Astrocyte (in vitro differentiated cells and primary cell): ENCODE data around the gene S100P. TPM values are rescaled to one million over a fixed set of nuclear protein-coding genes. Genes with fewer than 3 reads are reported as not detected.

Source experiments
- DNase-seq: peaks from one replicate; pipeline ENCODE4 v3.0.0-alpha.2; 2010; ENCODE audit warnings: low read depth
- FAIRE-seq: peaks from 2 replicates; lab custom pipeline; 2011; peaks lifted over from hg19 to GRCh38; lab: Jason Lieb, UNC
- H2AFZ ChIP-seq: 2 replicates; pipeline ENCODE4 v1.6.0; 2012; ENCODE audit warnings: low read depth, low read length, inconsistent platforms
- H3K27ac ChIP-seq: 2 replicates; pipeline ENCODE4 v1.5.1; 2011; ENCODE audit warnings: low read depth, low read length, inconsistent platforms
- H3K27me3 ChIP-seq: 2 replicates; pipeline ENCODE4 v1.6.0; 2011; ENCODE audit warnings: low read length, inconsistent platforms; ENCODE audit not compliant: insufficient read depth
- H3K36me3 ChIP-seq: 2 replicates; pipeline ENCODE4 v1.5.1; 2011; ENCODE audit warnings: low read length, inconsistent platforms; ENCODE audit not compliant: insufficient read depth
- H3K4me1 ChIP-seq: 2 replicates; pipeline ENCODE4 v1.5.1; 2011; ENCODE audit warnings: low read length, inconsistent platforms; ENCODE audit not compliant: insufficient read depth
- H3K4me2 ChIP-seq: 2 replicates; pipeline ENCODE4 v1.6.0; 2012; ENCODE audit warnings: low read length, inconsistent platforms
- H3K4me3 ChIP-seq: 2 replicates; pipeline ENCODE4 v1.5.1; 2011; ENCODE audit warnings: low read depth, mild to moderate bottlenecking, low read length, inconsistent platforms; ENCODE audit not compliant: insufficient read depth
- H3K79me2 ChIP-seq: 2 replicates; pipeline ENCODE4 v1.6.0; 2012; ENCODE audit warnings: mild to moderate bottlenecking, low read length, inconsistent platforms; ENCODE audit not compliant: insufficient read depth
- H3K9ac ChIP-seq: 2 replicates; pipeline ENCODE4 v1.6.0; 2012; ENCODE audit warnings: mild to moderate bottlenecking, low read length, inconsistent platforms
- H3K9me3 ChIP-seq: 2 replicates; pipeline ENCODE4 v1.5.1; 2012; ENCODE audit warnings: low read depth, mild to moderate bottlenecking, low read length, inconsistent platforms; ENCODE audit not compliant: insufficient read depth
- H4K20me1 ChIP-seq: 2 replicates; pipeline ENCODE4 v1.6.0; 2012; ENCODE audit warnings: low read length, inconsistent platforms; ENCODE audit not compliant: insufficient read depth
- H3K27ac Mint-ChIP-seq: one replicate; pipeline ENCODE4 v1.8.0; 2021; ENCODE audit warnings: mild to moderate bottlenecking, mixed read lengths; ENCODE audit not compliant: unreplicated experiment
- H3K27me3 Mint-ChIP-seq: one replicate; pipeline ENCODE4 v1.8.0; 2021; ENCODE audit warnings: low read depth, mixed read lengths; ENCODE audit not compliant: unreplicated experiment
- H3K36me3 Mint-ChIP-seq: one replicate; pipeline ENCODE4 v1.8.0; 2021; ENCODE audit warnings: low read depth, mixed read lengths; ENCODE audit not compliant: unreplicated experiment
- H3K4me1 Mint-ChIP-seq: one replicate; pipeline ENCODE4 v1.8.0; 2021; ENCODE audit warnings: low read depth, mixed read lengths; ENCODE audit not compliant: unreplicated experiment
- H3K4me3 Mint-ChIP-seq: one replicate; pipeline ENCODE4 v1.8.0; 2021; ENCODE audit warnings: mild to moderate bottlenecking, moderate library complexity, mixed read lengths; ENCODE audit not compliant: unreplicated experiment
- H3K9me3 Mint-ChIP-seq: one replicate; pipeline ENCODE4 v1.8.0; 2021; ENCODE audit warnings: mild to moderate bottlenecking, mixed read lengths; ENCODE audit not compliant: unreplicated experiment
- CTCF ChIP-seq: IDR thresholded peaks from 2 replicates; pipeline ENCODE4 v1.5.1; 2011; ENCODE audit warnings: low read depth, mild to moderate bottlenecking, inconsistent platforms, low read length, moderate library complexity; ENCODE audit not compliant: insufficient read depth
- EZH2 ChIP-seq: IDR thresholded peaks from 2 replicates; pipeline ENCODE4 v1.6.1; 2012; ENCODE audit warnings: mild to moderate bottlenecking, low read length, inconsistent platforms; ENCODE audit not compliant: insufficient read depth
- total RNA-seq: library from RNA; stranded (reverse); gene quantifications from 2 replicates; pipeline ENCODE4 v1.2.1, GENCODE V29; 2021

Gene S100P
- total RNA-seq, 1 donor from 2014 or later, result not detected

GRCh38 chr4:6663596-6664393 is 29.9 kb upstream of the S100P start:
- DNase-seq (no peak), FAIRE-seq (no peak)
- Histone ChIP-seq H3K4me3 (no peak overlapping the region), H3K27me3 (peaks cover 37% of the 10 kb centered on the region), H3K79me2 (no peaks in the 10 kb centered on the region), H3K4me1 (peaks cover 7% of the 10 kb centered on the region), H3K9me3 (no peaks in the 10 kb centered on the region), H3K4me2 (peak overlapping the region; percentile 30), H2AFZ (no peak overlapping the region), H3K36me3 (no peaks in the 10 kb centered on the region), H3K27ac (no peak overlapping the region), H4K20me1 (peaks cover 7% of the 10 kb centered on the region), H3K9ac (no peak overlapping the region)
- Mint-ChIP-seq H3K27me3 (peaks cover 33% of the 10 kb centered on the region), H3K4me1 (no peaks in the 10 kb centered on the region), H3K36me3 (peaks cover 4% of the 10 kb centered on the region), H3K4me3 (no peak overlapping the region), H3K9me3 (no peaks in the 10 kb centered on the region), H3K27ac (no peak overlapping the region)
- TF ChIP-seq EZH2 (peak; percentile 87), CTCF (no peak)

DNA sequence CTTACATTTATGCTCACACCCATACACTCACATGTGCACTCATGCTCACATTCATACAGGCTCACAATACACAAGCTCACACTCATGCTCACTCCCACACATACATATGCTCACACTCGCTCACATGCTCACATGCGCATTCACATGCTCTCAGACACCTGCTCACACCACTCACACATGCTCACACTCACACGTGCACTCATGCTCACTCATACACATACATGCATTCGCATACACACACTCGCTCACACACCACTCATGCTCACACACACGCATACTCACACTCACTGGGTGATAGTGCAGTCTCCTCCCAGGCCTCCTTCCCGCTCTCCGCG is 28.4 kb upstream of the S100P start:
- no peaks in the 10 kb centered on the region for H3K9me3 ChIP-seq
- peaks cover 12% of the 10 kb centered on the region for H3K4me1 ChIP-seq
- peaks cover 37% of the 10 kb centered on the region for H3K27me3 ChIP-seq
- Mint-ChIP-seq H3K4me1 (no peaks in the 10 kb centered on the region), H3K27me3 (peaks cover 26% of the 10 kb centered on the region), H3K27ac (no peak overlapping the region), H3K9me3 (no peaks in the 10 kb centered on the region), H3K4me3 (no peak overlapping the region), H3K36me3 (no peaks in the 10 kb centered on the region)
- H2AFZ ChIP-seq, result no peak overlapping the region
- H3K4me2 ChIP-seq, result no peak overlapping the region
- FAIRE-seq (no peak), DNase-seq (no peak)
- H4K20me1 ChIP-seq, result peaks cover 7% of the 10 kb centered on the region
- H3K9ac ChIP-seq, result no peak overlapping the region
- H3K36me3 ChIP-seq, result no peaks in the 10 kb centered on the region
- no peak for TF ChIP-seq EZH2
- no peak for TF ChIP-seq CTCF
- no peak overlapping the region for H3K27ac ChIP-seq
- no peaks in the 10 kb centered on the region for H3K79me2 ChIP-seq
- H3K4me3 ChIP-seq, result no peak overlapping the region

GRCh38 chr4:6668391-6668790 is 25.3 kb upstream of the S100P start:
- H3K9me3 Mint-ChIP-seq, result peaks cover 2% of the 10 kb centered on the region
- no peak overlapping the region for H3K27ac Mint-ChIP-seq
- H3K79me2 ChIP-seq, result no peaks in the 10 kb centered on the region
- peak overlapping the region; percentile 66 for H3K4me2 ChIP-seq
- H3K4me3 ChIP-seq, result no peak overlapping the region
- H3K36me3 ChIP-seq, result no peaks in the 10 kb centered on the region
- FAIRE-seq, result peak; percentile 9
- TF ChIP-seq CTCF, result no peak
- no peak for TF ChIP-seq EZH2
- DNase-seq, result peak; percentile 93
- H2AFZ ChIP-seq, result no peak overlapping the region
- H3K36me3 Mint-ChIP-seq, result peaks cover 2% of the 10 kb centered on the region
- no peaks in the 10 kb centered on the region for H3K9me3 ChIP-seq
- no peak overlapping the region for H3K27ac ChIP-seq
- H3K4me1 ChIP-seq, result peaks cover 12% of the 10 kb centered on the region
- no peak overlapping the region for H3K9ac ChIP-seq
- H3K4me1 Mint-ChIP-seq, result no peaks in the 10 kb centered on the region
- H3K27me3 ChIP-seq, result peaks cover 15% of the 10 kb centered on the region
- H3K27me3 Mint-ChIP-seq, result peaks cover 3% of the 10 kb centered on the region
- no peak overlapping the region for H3K4me3 Mint-ChIP-seq
- H4K20me1 ChIP-seq, result peaks cover 7% of the 10 kb centered on the region
